K562 (cell line): ENCODE measurements around the gene ERBB4. TPM values are rescaled to one million over a fixed set of nuclear protein-coding genes. Genes with fewer than 3 reads are reported as not detected.

Experiments used
- BRF1 ChIP-seq: IDR thresholded peaks from 3 replicates; pipeline ENCODE4 v1.6.1; 2011; ENCODE audit warnings: borderline replicate concordance, mild to moderate bottlenecking; ENCODE audit not compliant: insufficient read length; ENCODE audit errors: extremely low read depth
- CREB3 ChIP-seq: fragments of 450-650 bp; conservative IDR thresholded peaks from 2 replicates; pipeline ENCODE4 v1.6.1; 2016; ENCODE audit warnings: missing genetic modification characterization, low read depth, mild to moderate bottlenecking, missing compliant biosample characterization, moderate library complexity
- MEF2D ChIP-seq: conservative IDR thresholded peaks from 2 replicates; pipeline ENCODE4 v1.6.1; 2016; ENCODE audit warnings: low read depth, missing genetic modification characterization, missing compliant biosample characterization
- RCOR1 ChIP-seq, 2 experiments: IDR thresholded peaks; 2 replicates each; pipeline ENCODE4 v1.6.1; 2012; ENCODE audit warnings: low read depth in 2 of 2, low read length in 2 of 2, borderline replicate concordance in 1 of 2, improper control_type of control experiment in 1 of 2
- TRIM24 ChIP-seq, 2 experiments: fragments of 450-650 bp; IDR thresholded peaks; 2 replicates each; pipeline ENCODE4 v1.6.1; 2016
- polyA plus RNA-seq, 8 experiments: library from polyadenylated mRNA; depleted of rRNA in 4 of 8; stranded (reverse) in 5 of 8; unstranded in 3 of 8; fragments of >200 nt; fragmentation: Nextera tagmentation in 2 of 8; fragmentation: Illumina TruSeq in 1 of 8; extraction: Ambion mirVana in 2 of 8; extraction: Trizol in 1 of 8; gene quantifications; 2 replicates each; pipeline versions ENCODE4 v1.2.1 to v1.2.3, GENCODE V29; 2011 to 2014; ENCODE audit warnings: inconsistent platforms in 1 of 8, missing spikeins in 1 of 8
- total RNA-seq, 7 experiments: library from RNA; depleted of rRNA in 6 of 7; stranded (reverse); fragments of >200 nt in 6 of 7; fragmentation: Illumina TruSeq in 2 of 7; extraction: Trizol in 2 of 7; gene quantifications; 2 replicates each; pipeline versions ENCODE4 v1.2.1 to v1.2.3, GENCODE V29; 2011 to 2021; ENCODE audit warnings: low replicate concordance in 1 of 7
- TF ChIP-seq, protein P1 (sequence below): fragments of 200-800 bp; sonication (Bioruptor generic); IDR thresholded peaks from 2 replicates; pipeline ENCODE4 v1.6.1; 2016; ENCODE audit warnings: missing genetic modification characterization, missing compliant biosample characterization
- TF ChIP-seq, protein P2 (sequence below): fragments of 450-650 bp; formaldehyde crosslinking; IDR thresholded peaks from 2 replicates; pipeline ENCODE4 v1.4.0; 2022; ENCODE audit warnings: missing genetic modification characterization

ERBB4 gene
- total and polyA plus RNA-seq, 9 of the 15 experiments (the other 6 are each of a cell fraction or from before 2014, with no cell fraction given), result not detected

DNA sequence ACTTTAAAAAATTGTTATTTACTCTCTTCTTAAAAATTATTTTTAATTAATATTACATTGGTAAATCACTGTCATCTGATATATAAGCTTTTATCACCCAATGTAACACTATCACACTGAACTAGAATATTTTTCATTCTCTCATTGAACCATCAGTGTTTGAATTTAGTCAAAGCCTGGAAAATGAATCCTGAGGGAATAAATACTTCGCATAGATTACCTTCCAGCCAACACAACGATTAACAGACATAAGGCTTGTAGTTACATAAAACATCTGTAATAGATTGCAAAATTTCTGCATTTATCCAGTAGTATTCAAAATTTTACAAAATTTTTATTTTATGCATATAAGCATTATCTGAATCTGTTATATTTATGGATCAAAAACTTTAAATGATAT is 314.9 kb downstream of the ERBB4 start (continued):
- TF ChIP-seq, protein P1, sequence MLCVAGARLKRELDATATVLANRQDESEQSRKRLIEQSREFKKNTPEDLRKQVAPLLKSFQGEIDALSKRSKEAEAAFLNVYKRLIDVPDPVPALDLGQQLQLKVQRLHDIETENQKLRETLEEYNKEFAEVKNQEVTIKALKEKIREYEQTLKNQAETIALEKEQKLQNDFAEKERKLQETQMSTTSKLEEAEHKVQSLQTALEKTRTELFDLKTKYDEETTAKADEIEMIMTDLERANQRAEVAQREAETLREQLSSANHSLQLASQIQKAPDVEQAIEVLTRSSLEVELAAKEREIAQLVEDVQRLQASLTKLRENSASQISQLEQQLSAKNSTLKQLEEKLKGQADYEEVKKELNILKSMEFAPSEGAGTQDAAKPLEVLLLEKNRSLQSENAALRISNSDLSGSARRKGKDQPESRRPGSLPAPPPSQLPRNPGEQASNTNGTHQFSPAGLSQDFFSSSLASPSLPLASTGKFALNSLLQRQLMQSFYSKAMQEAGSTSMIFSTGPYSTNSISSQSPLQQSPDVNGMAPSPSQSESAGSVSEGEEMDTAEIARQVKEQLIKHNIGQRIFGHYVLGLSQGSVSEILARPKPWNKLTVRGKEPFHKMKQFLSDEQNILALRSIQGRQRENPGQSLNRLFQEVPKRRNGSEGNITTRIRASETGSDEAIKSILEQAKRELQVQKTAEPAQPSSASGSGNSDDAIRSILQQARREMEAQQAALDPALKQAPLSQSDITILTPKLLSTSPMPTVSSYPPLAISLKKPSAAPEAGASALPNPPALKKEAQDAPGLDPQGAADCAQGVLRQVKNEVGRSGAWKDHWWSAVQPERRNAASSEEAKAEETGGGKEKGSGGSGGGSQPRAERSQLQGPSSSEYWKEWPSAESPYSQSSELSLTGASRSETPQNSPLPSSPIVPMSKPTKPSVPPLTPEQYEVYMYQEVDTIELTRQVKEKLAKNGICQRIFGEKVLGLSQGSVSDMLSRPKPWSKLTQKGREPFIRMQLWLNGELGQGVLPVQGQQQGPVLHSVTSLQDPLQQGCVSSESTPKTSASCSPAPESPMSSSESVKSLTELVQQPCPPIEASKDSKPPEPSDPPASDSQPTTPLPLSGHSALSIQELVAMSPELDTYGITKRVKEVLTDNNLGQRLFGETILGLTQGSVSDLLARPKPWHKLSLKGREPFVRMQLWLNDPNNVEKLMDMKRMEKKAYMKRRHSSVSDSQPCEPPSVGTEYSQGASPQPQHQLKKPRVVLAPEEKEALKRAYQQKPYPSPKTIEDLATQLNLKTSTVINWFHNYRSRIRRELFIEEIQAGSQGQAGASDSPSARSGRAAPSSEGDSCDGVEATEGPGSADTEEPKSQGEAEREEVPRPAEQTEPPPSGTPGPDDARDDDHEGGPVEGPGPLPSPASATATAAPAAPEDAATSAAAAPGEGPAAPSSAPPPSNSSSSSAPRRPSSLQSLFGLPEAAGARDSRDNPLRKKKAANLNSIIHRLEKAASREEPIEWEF (CRISPR knock-in tag), result no peak
- TF ChIP-seq BRF1 (no peak), RCOR1 (IDR thresholded peaks at IDR 0.05; ENCODE audit: borderline replicate concordance in 1 of 2, low read depth in 2 of 2, low read length in 2 of 2) (no peak), MEF2D (tag) (no peak), CREB3 (tag) (no peak), TRIM24 (IDR thresholded peaks at IDR 0.05) (no peak)
- TF ChIP-seq, protein P2, sequence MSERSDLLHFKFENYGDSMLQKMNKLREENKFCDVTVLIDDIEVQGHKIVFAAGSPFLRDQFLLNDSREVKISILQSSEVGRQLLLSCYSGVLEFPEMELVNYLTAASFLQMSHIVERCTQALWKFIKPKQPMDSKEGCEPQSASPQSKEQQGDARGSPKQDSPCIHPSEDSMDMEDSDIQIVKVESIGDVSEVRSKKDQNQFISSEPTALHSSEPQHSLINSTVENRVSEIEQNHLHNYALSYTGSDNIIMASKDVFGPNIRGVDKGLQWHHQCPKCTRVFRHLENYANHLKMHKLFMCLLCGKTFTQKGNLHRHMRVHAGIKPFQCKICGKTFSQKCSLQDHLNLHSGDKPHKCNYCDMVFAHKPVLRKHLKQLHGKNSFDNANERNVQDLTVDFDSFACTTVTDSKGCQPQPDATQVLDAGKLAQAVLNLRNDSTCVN (CRISPR knock-in tag), result no peak
